HAP-1 (cell line): ENCODE results near the gene TBC1D22A.

ENCODE experiments used
- DNase-seq, 2 experiments: peaks; one replicate each; pipeline ENCODE4 v3.0.0-alpha.2; 2016 to 2020; ENCODE audit warnings: low spot score in 2 of 2
- H3K27me3 ChIP-seq: fragments of 250-450 bp; sonication (Bioruptor Pico); 2 replicates; pipeline ENCODE4 v1.5.1; 2020; ENCODE audit warnings: low read depth, mild to moderate bottlenecking, moderate library complexity
- H3K36me3 ChIP-seq: fragments of 250-450 bp; sonication (Bioruptor Pico); replicated peaks from 2 replicates; pipeline ENCODE4 v1.5.1; 2020; ENCODE audit warnings: mild to moderate bottlenecking
- H3K4me1 ChIP-seq: fragments of 250-450 bp; sonication (Bioruptor Pico); 2 replicates; pipeline ENCODE4 v1.5.1; 2020; ENCODE audit warnings: mild to moderate bottlenecking
- H3K4me3 ChIP-seq: fragments of 250-450 bp; sonication (Bioruptor Pico); 2 replicates; pipeline ENCODE4 v1.5.1; 2020; ENCODE audit warnings: mild to moderate bottlenecking, moderate library complexity
- H3K9me3 ChIP-seq: fragments of 250-450 bp; sonication (Bioruptor Pico); 2 replicates; pipeline ENCODE4 v1.5.1; 2020; ENCODE audit warnings: mild to moderate bottlenecking, moderate library complexity
- in situ Hi-C: fragments of 300-500 bp; cut with MboI; formaldehyde crosslinking; loops from 3 replicates; pipeline ENCODE4 v1.14.3; 2020; ENCODE audit warnings: low sequenced_read_pairs, inconsistent platforms, mixed read lengths

TBC1D22A gene

GRCh38 chr22:47019012-47019790 lies 256.8 kb downstream of the TBC1D22A start:
- Histone ChIP-seq H3K36me3 (no peaks in the 10 kb centered on the region), H3K4me1 (no peaks in the 10 kb centered on the region), H3K4me3 (no peak overlapping the region), H3K9me3 (0 out of 2 replicates have a peak, but pooled peaks cover 2% of the 10 kb centered on the region), H3K27me3 (no peaks in the 10 kb centered on the region)
- in situ Hi-C loops, result no loop called here
- no peak for DNase-seq

GRCh38 chr22:47020166-47020565 lies 257.7 kb downstream of the TBC1D22A start:
- no peaks in the 10 kb centered on the region for H3K27me3 ChIP-seq
- in situ Hi-C loops, result no loop called here
- DNase-seq, result no peak
- 0 out of 2 replicates have a peak, but pooled peaks cover 2% of the 10 kb centered on the region for H3K9me3 ChIP-seq
- no peaks in the 10 kb centered on the region for H3K36me3 ChIP-seq
- H3K4me1 ChIP-seq, result no peaks in the 10 kb centered on the region
- H3K4me3 ChIP-seq, result no peak overlapping the region

GRCh38 chr22:47021371-47022074 lies 259.1 kb downstream of the TBC1D22A start:
- in situ Hi-C loops, result no loop called here
- no peaks in the 10 kb centered on the region for H3K4me1 ChIP-seq
- 0 out of 2 replicates have a peak, but pooled peaks cover 2% of the 10 kb centered on the region for H3K9me3 ChIP-seq
- no peaks in the 10 kb centered on the region for H3K36me3 ChIP-seq
- H3K4me3 ChIP-seq, result no peak overlapping the region
- H3K27me3 ChIP-seq, result no peaks in the 10 kb centered on the region
- DNase-seq, result no peak

GRCh38 chr22:47022075-47022473 lies 259.6 kb downstream of the TBC1D22A start:
- peaks cover 4% of the 10 kb centered on the region; the same call in 1 of the 2 replicates for H3K4me1 ChIP-seq
- in situ Hi-C loops, result no loop called here
- no peak overlapping the region for H3K4me3 ChIP-seq
- H3K9me3 ChIP-seq, result 0 out of 2 replicates have a peak, but pooled peaks cover 2% of the 10 kb centered on the region
- DNase-seq, result no peak
- H3K27me3 ChIP-seq, result no peaks in the 10 kb centered on the region
- no peaks in the 10 kb centered on the region for H3K36me3 ChIP-seq

- peaks cover 6% of the 10 kb centered on the region for H3K4me1 ChIP-seq
- in situ Hi-C loops, result no loop called here
Observed at GRCh38 chr22:47022475-47022874, 260.0 kb downstream of the TBC1D22A start.

GRCh38 chr22:47023871-47024270 lies 261.4 kb downstream of the TBC1D22A start:
- Histone ChIP-seq H3K36me3 (no peaks in the 10 kb centered on the region), H3K4me3 (no peak overlapping the region), H3K9me3 (0 out of 2 replicates have a peak, but pooled peaks cover 2% of the 10 kb centered on the region), H3K27me3 (no peaks in the 10 kb centered on the region), H3K4me1 (peaks cover 9% of the 10 kb centered on the region)
- in situ Hi-C loops, result no loop called here
- DNase-seq, result no peak

More at GRCh38 chr22:47022475-47022874, 260.0 kb downstream of the TBC1D22A start:
- Histone ChIP-seq H3K9me3 (0 out of 2 replicates have a peak, but pooled peaks cover 2% of the 10 kb centered on the region), H3K4me3 (no peak overlapping the region), H3K36me3 (no peaks in the 10 kb centered on the region), H3K27me3 (no peaks in the 10 kb centered on the region)
- no peak for DNase-seq

GRCh38 chr22:47027766-47028165 lies 265.3 kb downstream of the TBC1D22A start:
- Histone ChIP-seq H3K27me3 (no peaks in the 10 kb centered on the region), H3K9me3 (no peaks in the 10 kb centered on the region), H3K4me3 (no peak overlapping the region), H3K36me3 (no peaks in the 10 kb centered on the region), H3K4me1 (peaks cover 25% of the 10 kb centered on the region)
- in situ Hi-C loops, result no loop called here
- peak; percentile 72 to 79 for DNase-seq

- in situ Hi-C loops, result no loop called here
Observed at GRCh38 chr22:47029244-47030074, 267.0 kb downstream of the TBC1D22A start.

GRCh38 chr22:47030143-47030661 lies 267.8 kb downstream of the TBC1D22A start:
- Histone ChIP-seq H3K36me3 (no peaks in the 10 kb centered on the region), H3K9me3 (no peaks in the 10 kb centered on the region), H3K4me1 (peaks cover 25% of the 10 kb centered on the region), H3K27me3 (no peaks in the 10 kb centered on the region), H3K4me3 (no peak overlapping the region)
- in situ Hi-C loops, result no loop called here
- DNase-seq, result peak; percentile 53 to 64

More at GRCh38 chr22:47029244-47030074, 267.0 kb downstream of the TBC1D22A start:
- peaks cover 25% of the 10 kb centered on the region for H3K4me1 ChIP-seq
- peak in 1 of 2 experiments; percentile 22 for DNase-seq
- H3K4me3 ChIP-seq, result no peak overlapping the region
- no peaks in the 10 kb centered on the region for H3K36me3 ChIP-seq
- no peaks in the 10 kb centered on the region for H3K27me3 ChIP-seq
- no peaks in the 10 kb centered on the region for H3K9me3 ChIP-seq

- H3K9me3 ChIP-seq, result no peaks in the 10 kb centered on the region
- H3K36me3 ChIP-seq, result no peaks in the 10 kb centered on the region
- H3K4me1 ChIP-seq, result peaks cover 25% of the 10 kb centered on the region
- in situ Hi-C loops, result no loop called here
- peak in 1 of 2 experiments; percentile 35 for DNase-seq
- H3K27me3 ChIP-seq, result no peaks in the 10 kb centered on the region
- H3K4me3 ChIP-seq, result no peak overlapping the region
Observed at GRCh38 chr22:47030881-47031627, 268.6 kb downstream of the TBC1D22A start.

- no peak for DNase-seq
- Histone ChIP-seq H3K4me1 (peaks cover 25% of the 10 kb centered on the region), H3K9me3 (no peaks in the 10 kb centered on the region), H3K36me3 (no peaks in the 10 kb centered on the region), H3K27me3 (no peaks in the 10 kb centered on the region), H3K4me3 (no peak overlapping the region)
- in situ Hi-C loops, result no loop called here
Observed at GRCh38 chr22:47031628-47031915, 269.1 kb downstream of the TBC1D22A start.

- H3K4me1 ChIP-seq, result peaks cover 21% of the 10 kb centered on the region
- H3K36me3 ChIP-seq, result no peaks in the 10 kb centered on the region
- no peaks in the 10 kb centered on the region for H3K9me3 ChIP-seq
- no peaks in the 10 kb centered on the region for H3K27me3 ChIP-seq
- in situ Hi-C loops, result no loop called here
- no peak overlapping the region for H3K4me3 ChIP-seq
- no peak for DNase-seq
Observed at GRCh38 chr22:47032091-47032943, 269.9 kb downstream of the TBC1D22A start.
